GM19238 (cell line): ENCODE data around the gene PDE4D.

Source experiments
- DNase-seq: peaks from one replicate; pipeline ENCODE4 v3.0.0; 2011; ENCODE audit warnings: low spot score; ENCODE audit not compliant: insufficient read length

PDE4D gene

DNA sequence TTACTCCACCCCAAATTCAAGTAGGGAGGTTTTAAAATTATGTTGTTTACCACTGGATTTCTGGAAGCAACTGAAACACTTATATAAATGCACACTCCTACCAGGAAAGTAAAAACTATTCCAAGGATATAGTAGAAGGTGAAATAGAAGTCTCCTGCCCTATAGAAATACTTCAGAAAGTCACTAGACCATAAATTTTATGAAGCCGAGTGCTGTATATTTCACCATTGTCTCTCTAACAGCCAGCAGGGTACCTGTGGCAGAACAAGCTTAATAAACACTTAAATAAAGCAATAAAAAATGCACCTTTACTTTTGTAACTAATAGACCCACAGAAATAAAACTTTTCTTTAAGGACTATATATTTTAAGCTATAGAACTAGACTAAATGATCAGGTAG lies 631.6 kb downstream of the PDE4D start:
- DNase-seq: no peak

- no peak for DNase-seq
Observed at GRCh38 chr5:59260973-59261372, 632.6 kb downstream of the PDE4D start.

GRCh38 chr5:59260200-59260599 lies 633.3 kb downstream of the PDE4D start:
- DNase-seq: no peak

- no peak for DNase-seq
Observed at GRCh38 chr5:59259237-59259636, 634.3 kb downstream of the PDE4D start.

- no peak for DNase-seq
Observed at GRCh38 chr5:59257488-59258400, 635.8 kb downstream of the PDE4D start.

GRCh38 chr5:59256331-59256730 lies 637.2 kb downstream of the PDE4D start:
- DNase-seq: no peak

GRCh38 chr5:59254055-59254687 lies 639.4 kb downstream of the PDE4D start:
- DNase-seq: no peak

DNA sequence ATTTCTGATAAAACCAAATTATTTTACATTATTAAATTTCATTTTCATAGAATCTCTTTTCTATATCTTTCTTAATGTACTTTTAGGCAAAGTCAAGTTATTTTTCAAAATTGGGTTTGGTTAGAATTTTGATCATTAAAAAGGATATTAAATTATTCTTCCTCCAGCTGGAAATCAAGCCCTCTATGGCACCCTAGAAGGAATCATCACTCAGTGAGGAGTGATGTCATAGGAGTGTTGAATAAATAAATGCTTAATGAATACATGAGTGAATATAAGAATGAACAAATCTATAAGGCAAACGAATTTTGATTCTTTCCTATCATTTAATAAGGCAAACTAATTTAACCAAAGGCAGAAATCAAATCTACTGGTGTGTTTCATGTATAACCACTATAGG lies 639.9 kb downstream of the PDE4D start:
- DNase-seq: no peak

- DNase-seq: no peak
Observed at GRCh38 chr5:59251627-59252026, 641.9 kb downstream of the PDE4D start.

DNA sequence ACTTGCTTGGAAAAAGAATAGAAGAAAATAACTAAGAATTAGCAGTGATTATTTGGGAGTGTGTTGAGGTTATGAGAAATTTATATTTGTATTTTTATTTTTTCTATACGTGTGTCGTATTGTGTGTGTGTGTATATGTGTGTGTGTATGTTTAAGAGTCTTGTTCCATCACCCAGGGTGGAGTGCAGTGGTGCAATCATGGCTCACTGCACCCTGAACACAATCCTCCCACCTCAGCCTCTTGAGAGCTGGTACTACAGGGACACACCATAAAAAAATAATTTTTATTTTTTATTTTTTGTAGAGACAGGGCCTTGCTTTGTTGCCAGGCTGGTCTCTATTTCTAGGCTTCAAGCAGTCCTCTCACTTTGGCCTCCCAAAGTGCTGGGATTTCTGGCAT lies 643.8 kb downstream of the PDE4D start:
- no peak for DNase-seq

DNA sequence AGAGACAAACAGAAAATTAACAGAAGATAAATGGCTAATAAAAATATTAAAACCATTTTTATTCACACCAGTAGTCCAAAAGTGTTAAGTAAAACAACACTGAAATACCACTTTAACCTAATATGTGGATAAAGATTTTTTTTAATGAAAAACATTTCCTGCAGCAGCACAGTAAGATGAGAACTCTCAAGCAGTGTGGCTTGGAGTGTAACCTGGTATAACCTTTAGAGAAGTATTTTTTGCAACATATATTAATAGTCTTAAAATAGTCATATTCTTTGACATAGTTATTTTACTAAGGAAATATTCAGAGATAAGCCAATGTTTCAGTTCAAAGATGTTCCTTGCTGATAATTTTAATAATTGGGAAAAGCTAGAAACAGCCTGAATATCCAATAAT lies 644.4 kb downstream of the PDE4D start:
- DNase-seq: no peak

- no peak for DNase-seq
Observed at GRCh38 chr5:59246882-59247281, 646.6 kb downstream of the PDE4D start.

GRCh38 chr5:59246145-59246869 lies 647.2 kb downstream of the PDE4D start:
- DNase-seq: no peak

DNA sequence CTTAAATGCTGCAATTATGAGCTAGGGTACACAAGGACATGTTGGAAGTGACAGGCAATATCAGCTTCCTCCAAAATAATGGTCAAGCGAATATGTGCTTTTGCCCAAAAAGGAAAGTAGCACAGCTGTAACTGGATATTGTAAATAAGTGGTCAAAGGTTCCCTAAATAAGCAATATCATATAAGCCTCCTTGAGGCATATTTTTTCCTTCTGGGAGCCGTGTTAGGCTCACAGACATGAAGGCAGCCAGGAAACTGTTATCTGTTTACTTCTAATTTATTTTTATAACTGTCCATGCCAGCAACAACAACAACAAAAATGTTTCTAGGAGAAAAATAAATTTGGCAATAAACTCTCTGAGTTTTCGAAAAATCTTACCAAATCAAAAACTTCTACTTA lies 648.3 kb downstream of the PDE4D start:
- DNase-seq: no peak

GRCh38 chr5:59241552-59241951 lies 652.0 kb downstream of the PDE4D start:
- DNase-seq: no peak

- no peak for DNase-seq
Observed at GRCh38 chr5:59241119-59241518, 652.4 kb downstream of the PDE4D start.

GRCh38 chr5:59238126-59238902 lies 655.2 kb downstream of the PDE4D start:
- DNase-seq: no peak

GRCh38 chr5:59236986-59237385 lies 656.5 kb downstream of the PDE4D start:
- no peak for DNase-seq

GRCh38 chr5:59236448-59236847 lies 657.1 kb downstream of the PDE4D start:
- no peak for DNase-seq

DNA sequence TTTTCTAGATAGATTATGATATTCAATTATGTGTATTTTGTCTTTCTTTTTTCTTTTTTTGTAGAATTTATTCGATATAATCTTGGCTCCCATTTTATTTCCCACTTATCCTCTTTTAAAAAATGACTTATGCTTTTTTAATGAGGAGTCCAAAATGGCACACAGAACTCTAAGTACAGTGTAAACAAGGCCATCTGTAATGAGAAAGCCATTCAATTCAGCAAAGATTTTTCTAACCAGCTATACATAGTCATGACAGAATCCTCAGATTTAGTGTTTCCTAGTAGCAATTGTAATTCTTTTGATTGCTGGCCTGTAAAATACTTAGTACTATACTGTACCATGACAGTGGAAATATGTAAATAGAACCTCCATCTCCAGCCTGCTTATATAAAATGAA lies 659.3 kb downstream of the PDE4D start:
- no peak for DNase-seq

DNA sequence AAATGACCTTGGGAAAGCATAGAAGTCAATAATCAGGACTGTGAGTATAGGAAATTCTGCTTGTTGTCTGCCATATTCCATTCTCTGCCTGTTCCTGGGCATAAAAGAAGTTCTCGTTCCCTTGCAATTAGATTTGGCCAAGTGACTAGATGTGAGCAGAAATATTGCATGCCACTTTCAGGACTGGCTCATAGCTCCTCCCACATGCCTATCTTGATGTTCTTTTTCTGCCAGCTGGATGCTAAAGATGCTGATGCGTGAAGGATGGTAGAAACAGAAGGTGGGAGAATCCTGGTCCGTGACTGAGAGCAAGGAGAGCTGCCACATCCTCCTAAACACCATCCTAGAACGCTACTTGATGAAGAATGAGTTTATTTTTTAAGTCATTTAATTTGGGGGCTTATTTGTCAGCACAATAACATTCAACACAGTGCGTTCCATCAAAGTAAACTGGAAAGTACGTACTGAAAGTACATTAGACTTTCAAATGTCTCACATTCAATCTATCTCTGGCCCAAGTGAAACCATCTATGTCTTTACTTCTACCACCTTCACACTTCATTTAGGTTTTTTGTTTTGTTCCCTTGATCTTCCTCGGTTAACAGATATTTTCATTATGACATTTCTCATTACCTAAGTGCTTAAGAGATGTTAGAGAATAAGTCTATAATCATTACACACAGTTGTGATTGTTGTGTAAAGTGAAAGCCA lies 662.1 kb downstream of the PDE4D start:
- DNase-seq: no peak
